Measurements from ENCODE around the gene PAIP2B.

DNA sequence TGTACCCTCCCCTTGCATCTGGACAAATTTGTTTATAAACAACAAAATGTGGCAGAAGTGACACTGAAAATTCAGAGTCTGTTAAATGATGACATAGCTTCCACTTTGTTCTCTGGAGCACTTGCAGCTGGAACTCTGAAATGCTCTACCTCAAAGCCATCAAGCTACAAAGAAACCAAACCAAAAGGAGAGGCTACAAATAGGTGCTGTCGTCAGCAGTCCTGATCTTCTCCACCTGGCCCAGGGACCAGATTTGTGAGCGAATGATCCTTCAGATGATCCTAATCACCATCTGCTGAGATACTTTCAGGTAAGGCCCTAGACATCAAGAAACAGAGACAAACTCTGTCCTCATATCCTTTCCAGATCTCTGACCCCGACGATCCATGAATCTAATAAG is 27.9 kb upstream of the PAIP2B start:
- TF ChIP-seq, protein P1, sequence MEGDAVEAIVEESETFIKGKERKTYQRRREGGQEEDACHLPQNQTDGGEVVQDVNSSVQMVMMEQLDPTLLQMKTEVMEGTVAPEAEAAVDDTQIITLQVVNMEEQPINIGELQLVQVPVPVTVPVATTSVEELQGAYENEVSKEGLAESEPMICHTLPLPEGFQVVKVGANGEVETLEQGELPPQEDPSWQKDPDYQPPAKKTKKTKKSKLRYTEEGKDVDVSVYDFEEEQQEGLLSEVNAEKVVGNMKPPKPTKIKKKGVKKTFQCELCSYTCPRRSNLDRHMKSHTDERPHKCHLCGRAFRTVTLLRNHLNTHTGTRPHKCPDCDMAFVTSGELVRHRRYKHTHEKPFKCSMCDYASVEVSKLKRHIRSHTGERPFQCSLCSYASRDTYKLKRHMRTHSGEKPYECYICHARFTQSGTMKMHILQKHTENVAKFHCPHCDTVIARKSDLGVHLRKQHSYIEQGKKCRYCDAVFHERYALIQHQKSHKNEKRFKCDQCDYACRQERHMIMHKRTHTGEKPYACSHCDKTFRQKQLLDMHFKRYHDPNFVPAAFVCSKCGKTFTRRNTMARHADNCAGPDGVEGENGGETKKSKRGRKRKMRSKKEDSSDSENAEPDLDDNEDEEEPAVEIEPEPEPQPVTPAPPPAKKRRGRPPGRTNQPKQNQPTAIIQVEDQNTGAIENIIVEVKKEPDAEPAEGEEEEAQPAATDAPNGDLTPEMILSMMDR (tag by site-specific recombination; IDR thresholded peaks at IDR 0.05), result no peak
- TF ChIP-seq ZNF555 (tag by site-specific recombination; conservative IDR thresholded peaks at IDR 0.05), result no peak
- TF ChIP-seq ZNF707 (tag by site-specific recombination; IDR thresholded peaks at IDR 0.05), result no peak
- no peak for TF ChIP-seq ZNF114 (tag by site-specific recombination; IDR thresholded peaks at IDR 0.05)
- no peak for TF ChIP-seq ZFP3 (tag by site-specific recombination; IDR thresholded peaks at IDR 0.05; ENCODE audit: low read depth)
- TF ChIP-seq ZNF626 (tag by site-specific recombination; IDR thresholded peaks at IDR 0.05), result no peak
- TF ChIP-seq, protein P2, sequence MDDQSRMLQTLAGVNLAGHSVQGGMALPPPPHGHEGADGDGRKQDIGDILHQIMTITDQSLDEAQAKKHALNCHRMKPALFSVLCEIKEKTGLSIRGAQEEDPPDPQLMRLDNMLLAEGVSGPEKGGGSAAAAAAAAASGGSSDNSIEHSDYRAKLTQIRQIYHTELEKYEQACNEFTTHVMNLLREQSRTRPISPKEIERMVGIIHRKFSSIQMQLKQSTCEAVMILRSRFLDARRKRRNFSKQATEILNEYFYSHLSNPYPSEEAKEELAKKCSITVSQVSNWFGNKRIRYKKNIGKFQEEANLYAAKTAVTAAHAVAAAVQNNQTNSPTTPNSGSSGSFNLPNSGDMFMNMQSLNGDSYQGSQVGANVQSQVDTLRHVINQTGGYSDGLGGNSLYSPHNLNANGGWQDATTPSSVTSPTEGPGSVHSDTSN (CRISPR knock-in tag; IDR thresholded peaks at IDR 0.05), result no peak
- TF ChIP-seq, protein P3, sequence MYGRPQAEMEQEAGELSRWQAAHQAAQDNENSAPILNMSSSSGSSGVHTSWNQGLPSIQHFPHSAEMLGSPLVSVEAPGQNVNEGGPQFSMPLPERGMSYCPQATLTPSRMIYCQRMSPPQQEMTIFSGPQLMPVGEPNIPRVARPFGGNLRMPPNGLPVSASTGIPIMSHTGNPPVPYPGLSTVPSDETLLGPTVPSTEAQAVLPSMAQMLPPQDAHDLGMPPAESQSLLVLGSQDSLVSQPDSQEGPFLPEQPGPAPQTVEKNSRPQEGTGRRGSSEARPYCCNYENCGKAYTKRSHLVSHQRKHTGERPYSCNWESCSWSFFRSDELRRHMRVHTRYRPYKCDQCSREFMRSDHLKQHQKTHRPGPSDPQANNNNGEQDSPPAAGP (tag by site-specific recombination; IDR thresholded peaks at IDR 0.05), result no peak
- no peak for TF ChIP-seq ZNF311 (tag by site-specific recombination; IDR thresholded peaks at IDR 0.05; ENCODE audit: borderline replicate concordance)
- TF ChIP-seq ZNF624 (tag by site-specific recombination; IDR thresholded peaks at IDR 0.05), result no peak

Data from HEK293 (cell line).